ENCODE data around the gene CNTNAP4. TPM values are rescaled to one million over a fixed set of nuclear protein-coding genes. Genes with fewer than 3 reads are reported as not detected.

The CNTNAP4 gene
- total and polyA plus RNA-seq, 7 donors: 0.01 to 0.04 (median 0.03) TPM; not detected in 4

DNA sequence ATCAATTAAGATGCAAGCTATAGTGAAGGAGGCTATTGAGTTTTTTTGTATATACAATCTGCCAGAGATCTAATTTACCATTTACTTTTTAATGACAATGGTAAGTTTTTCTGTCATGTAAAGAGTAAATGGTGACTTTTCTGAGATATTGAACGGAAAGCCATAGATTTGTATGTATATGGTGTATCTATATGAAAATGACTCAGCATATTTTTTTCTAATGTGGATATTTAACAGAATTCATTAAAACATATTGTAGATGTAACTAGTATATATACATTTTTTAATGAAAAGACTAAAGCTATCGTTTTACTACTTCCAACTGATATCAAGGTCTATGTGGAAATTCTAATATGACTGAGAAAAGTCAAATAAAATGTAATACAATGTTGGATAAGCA is 34.1 kb downstream of the CNTNAP4 start:
- Histone ChIP-seq H3K36me3 (ENCODE audit: insufficient read depth in 1 of 2, low read depth in 1 of 2) (no peaks in the 10 kb centered on the region), H3K4me1 (no peaks in the 10 kb centered on the region), H3K4me3 (no peak overlapping the region), H3K9me3 (no peaks in the 10 kb centered on the region), H3K27ac (no peak overlapping the region), H3K27me3 (ENCODE audit: insufficient read depth in 3 of 3, low read length in 2 of 3) (no peaks in the 10 kb centered on the region)
- 71 to 84% (median 80%) methylated on average over 2 of the region's 2 CpGs for WGBS, 3 donors
- intact Hi-C loops (cut with DNase I): no loop called here
- DNase-seq (no peak), ATAC-seq (no peak)
- no peak for TF ChIP-seq CTCF (IDR thresholded peaks at IDR 0.05)

- Histone ChIP-seq H3K4me3 (no peak overlapping the region), H3K4me1 (no peaks in the 10 kb centered on the region), H3K27ac (no peak overlapping the region), H3K27me3 (ENCODE audit: insufficient read depth in 3 of 3, low read length in 2 of 3) (no peaks in the 10 kb centered on the region), H3K36me3 (ENCODE audit: insufficient read depth in 1 of 2, low read depth in 1 of 2) (no peaks in the 10 kb centered on the region), H3K9me3 (no peaks in the 10 kb centered on the region)
- no peak for TF ChIP-seq CTCF (IDR thresholded peaks at IDR 0.05)
- DNase-seq: no peak
- intact Hi-C loops (cut with DNase I): no loop called here
- no peak for ATAC-seq
Observed at GRCh38 chr16:76318565-76318964, 41.4 kb downstream of the CNTNAP4 start.

DNA sequence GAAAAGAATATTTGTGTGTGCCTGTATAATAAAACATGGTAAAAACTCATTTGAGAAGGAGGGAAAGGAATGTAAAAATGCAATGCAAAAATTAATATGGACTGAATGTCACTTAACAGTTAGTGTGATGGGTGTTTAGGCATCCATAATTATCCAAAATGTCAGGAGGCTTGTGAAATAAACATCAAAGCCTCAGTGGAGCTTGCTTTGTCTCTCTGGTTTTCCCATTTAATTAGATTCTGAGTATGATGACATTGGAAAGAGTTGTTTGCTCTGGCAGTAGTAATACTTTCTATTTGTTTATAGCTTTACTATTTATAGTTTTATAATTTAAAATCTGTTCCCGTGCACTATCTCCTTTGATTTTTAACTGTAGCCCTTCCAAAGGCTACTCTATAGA is 51.9 kb downstream of the CNTNAP4 start:
- DNase-seq (no peak), ATAC-seq (no peak)
- no peak for TF ChIP-seq CTCF (IDR thresholded peaks at IDR 0.05)
- Histone ChIP-seq H3K27ac (no peak overlapping the region), H3K27me3 (ENCODE audit: insufficient read depth in 3 of 3, low read length in 2 of 3) (no peaks in the 10 kb centered on the region), H3K9me3 (no peaks in the 10 kb centered on the region), H3K36me3 (ENCODE audit: insufficient read depth in 1 of 2, low read depth in 1 of 2) (no peaks in the 10 kb centered on the region), H3K4me1 (no peaks in the 10 kb centered on the region), H3K4me3 (no peak overlapping the region)
- intact Hi-C loops (cut with DNase I): no loop called here
- WGBS, 3 donors: 48 to 57% (median 49%) methylated on average over 1 of the region's 1 CpG

GRCh38 chr16:76335180-76335974 is 58.2 kb downstream of the CNTNAP4 start:
- intact Hi-C loops (cut with DNase I): no loop called here

More at GRCh38 chr16:76335180-76335974, 58.2 kb downstream of the CNTNAP4 start:
- no peaks in the 10 kb centered on the region for H3K4me1 ChIP-seq
- WGBS, 3 donors: 77 to 90% (median 83%) methylated on average over 3 of the region's 3 CpGs
- H3K9me3 ChIP-seq: peaks cover 6% of the 10 kb centered on the region
- no peak for DNase-seq
- no peak for TF ChIP-seq CTCF (IDR thresholded peaks at IDR 0.05)
- no peak for ATAC-seq
- H3K27ac ChIP-seq: no peak overlapping the region
- H3K4me3 ChIP-seq: no peak overlapping the region
- no peaks in the 10 kb centered on the region for H3K36me3 ChIP-seq (ENCODE audit: insufficient read depth in 1 of 2, low read depth in 1 of 2)
- H3K27me3 ChIP-seq (ENCODE audit: insufficient read depth in 3 of 3, low read length in 2 of 3): no peaks in the 10 kb centered on the region

Measured in psoas muscle (tissue), 8 donors.